GM12873 (cell line): Measurements from ENCODE around the gene KRTAP10-3.

Experiments
- CTCF ChIP-seq: IDR thresholded peaks from 2 replicates; pipeline ENCODE4 v1.5.1; 2012; ENCODE audit warnings: low read depth, mild to moderate bottlenecking, moderate library complexity, low read length, control low read depth; ENCODE audit not compliant: insufficient read depth; ENCODE audit errors: missing control alignments

KRTAP10-3 gene

DNA sequence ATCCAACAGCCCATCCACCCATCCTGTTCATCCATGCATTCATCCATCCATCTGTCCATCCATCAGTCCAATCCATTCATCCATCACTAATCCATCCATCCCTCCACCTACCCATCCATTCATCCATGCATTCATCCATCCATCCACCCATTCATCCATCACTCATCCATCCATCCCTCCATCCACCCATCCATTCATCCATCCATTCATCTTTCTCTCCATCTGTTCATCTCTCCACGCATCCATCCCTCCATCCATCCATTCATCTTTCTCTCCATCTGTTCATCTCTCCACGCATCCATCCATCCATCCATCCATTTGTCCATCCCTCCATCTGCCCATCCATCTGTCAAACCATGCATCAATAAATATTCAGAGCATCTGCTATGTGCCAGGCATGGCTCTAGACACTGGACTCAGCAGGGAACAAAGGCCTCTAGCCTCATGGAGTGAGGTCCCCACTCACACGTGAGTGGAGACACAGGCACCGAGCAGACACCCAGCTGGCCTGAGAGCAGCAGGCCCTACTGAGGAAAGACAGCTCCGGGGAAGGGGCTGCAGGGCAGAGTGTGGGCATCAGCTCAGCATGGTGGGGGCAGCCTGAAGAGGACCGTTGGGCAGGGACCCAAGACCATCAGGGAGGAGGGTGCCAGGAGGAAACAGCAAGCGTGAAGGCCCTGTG, 28.2 kb downstream of the KRTAP10-3 start:
- no peak for TF ChIP-seq CTCF

DNA sequence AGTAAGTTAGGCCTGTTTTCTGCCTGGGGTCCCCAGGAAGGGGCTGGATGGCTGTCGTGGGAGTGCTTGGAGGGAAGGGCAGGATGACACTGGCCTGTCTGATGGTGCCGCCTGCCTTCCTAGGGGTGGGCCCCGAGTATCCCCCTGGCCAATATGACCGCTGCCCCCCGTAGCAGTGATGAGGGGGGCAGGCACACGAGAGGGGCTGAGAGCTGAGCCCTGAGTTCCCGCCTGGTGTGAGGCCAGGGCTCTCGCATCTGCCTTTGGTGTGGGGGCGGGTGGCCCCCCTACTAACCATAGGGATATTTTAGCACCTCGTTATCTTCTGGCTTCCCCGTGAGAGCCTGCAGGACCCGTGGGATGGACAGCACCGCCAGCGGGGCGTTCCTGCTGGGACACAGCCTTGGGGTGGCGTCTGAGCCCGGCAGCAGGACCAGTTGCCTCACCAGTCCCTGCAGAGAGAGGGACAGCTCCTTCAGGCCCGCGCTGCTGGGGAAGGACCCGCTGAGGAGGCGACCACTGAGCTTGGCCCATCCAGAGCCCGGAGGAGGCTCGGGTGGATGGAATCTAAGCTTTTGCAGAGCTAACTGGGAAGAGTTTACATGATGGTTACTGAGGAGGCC, 29.0 kb downstream of the KRTAP10-3 start:
- TF ChIP-seq CTCF = no peak

DNA sequence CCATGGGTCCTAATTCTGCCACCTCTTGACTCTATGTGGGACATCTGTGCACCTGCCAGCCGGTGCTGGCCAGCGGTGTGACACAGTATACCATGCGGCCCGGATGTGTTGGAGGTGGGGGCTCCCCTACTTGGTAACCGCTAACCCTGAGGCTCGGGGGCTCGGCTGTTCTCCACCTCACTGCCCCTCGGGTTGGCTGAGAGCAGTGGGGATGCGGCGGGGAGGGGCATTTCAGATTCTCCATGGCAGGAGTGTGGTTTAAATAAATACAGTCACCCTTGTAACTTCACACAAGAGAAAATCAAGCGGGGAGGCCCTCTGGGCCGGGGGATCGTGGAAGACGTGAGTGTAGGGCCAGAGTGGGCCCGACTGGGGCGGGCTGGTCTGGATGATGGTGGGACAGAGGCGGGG, 29.6 kb downstream of the KRTAP10-3 start:
- no peak for TF ChIP-seq CTCF

- TF ChIP-seq CTCF = no peak
These were observed 30.0 kb downstream of the KRTAP10-3 start for GRCh38 chr21:44528634-44528995.

GRCh38 chr21:44527983-44528633, 30.5 kb downstream of the KRTAP10-3 start:
- TF ChIP-seq CTCF = no peak

- no peak for TF ChIP-seq CTCF
These were observed 31.2 kb downstream of the KRTAP10-3 start for GRCh38 chr21:44527156-44527982.
